HL-60 (cell line): ENCODE results near the gene KCNJ12.

Experiments used
- CTCF ChIP-seq: IDR thresholded peaks from one replicate; pipeline ENCODE4 v1.5.1; 2011; ENCODE audit warnings: low read length, control low read depth, inconsistent platforms; ENCODE audit not compliant: insufficient read depth
- REST ChIP-seq: IDR thresholded peaks from 2 replicates; pipeline ENCODE4 v1.6.1; 2012; ENCODE audit warnings: low read depth; ENCODE audit not compliant: insufficient replicate concordance

GRCh38 chr17:21467739-21468490, 91.8 kb downstream of the KCNJ12 start:
- TF ChIP-seq CTCF (no peak), REST (no peak)
